ENCODE results near the gene SCD5.

GRCh38 chr4:82797040-82797404, 1.6 kb downstream of the SCD5 start:
- TF ChIP-seq CTCF (IDR thresholded peaks at IDR 0.05; ENCODE audit: low read length) = no peak
- no peak for TF ChIP-seq EZH2 (optimal IDR thresholded peaks at IDR 0.05; ENCODE audit: low read depth, low read length)
- no peak for TF ChIP-seq EZH2phosphoT487 (IDR thresholded peaks at IDR 0.05; ENCODE audit: low read length)
